HepG2 (cell line): ENCODE data around the gene PISD. TPM values are rescaled to one million over a fixed set of nuclear protein-coding genes. Genes with fewer than 3 reads are reported as not detected.
A peak's percentile ranks its signal among the peaks of the same experiment; 100 is the strongest.

Experiments used
- ETV6 ChIP-seq: sonication (generic); formaldehyde crosslinking; conservative IDR thresholded peaks from 2 replicates; pipeline ENCODE4 v1.4.0; 2020; ENCODE audit warnings: missing genetic modification reagents
- GABPB1 ChIP-seq: IDR thresholded peaks from 2 replicates; pipeline ENCODE4 v1.6.1; 2016; ENCODE audit warnings: mild to moderate bottlenecking, missing genetic modification reagents, moderate library complexity, missing compliant biosample characterization
- GLMP ChIP-seq: sonication (generic); formaldehyde crosslinking; IDR thresholded peaks from 2 replicates; pipeline ENCODE4 v1.9.0; 2021; ENCODE audit warnings: missing genetic modification reagents, mild to moderate bottlenecking, borderline replicate concordance
- HMGXB3 ChIP-seq: sonication (generic); formaldehyde crosslinking; IDR thresholded peaks from 2 replicates; pipeline ENCODE4 v1.4.0; 2020; ENCODE audit warnings: missing genetic modification reagents, borderline replicate concordance
- HNRNPL ChIP-seq: fragments of 200-400 bp; formaldehyde crosslinking; IDR thresholded peaks from 2 replicates; pipeline ENCODE4 v1.6.1; 2017; ENCODE audit warnings: mild to moderate bottlenecking, low read depth, low read length
- NBN ChIP-seq: fragments of 450-650 bp; conservative IDR thresholded peaks from 2 replicates; pipeline ENCODE4 v1.6.1; 2017
- NFE2L1 ChIP-seq: sonication (generic); formaldehyde crosslinking; IDR thresholded peaks from 2 replicates; pipeline ENCODE4 v1.4.0; 2020; ENCODE audit warnings: missing genetic modification reagents, mild to moderate bottlenecking, borderline replicate concordance
- PHF21A ChIP-seq: sonication (generic); formaldehyde crosslinking; IDR thresholded peaks from 2 replicates; pipeline ENCODE4 v1.5.0; 2020; ENCODE audit warnings: mild to moderate bottlenecking, missing genetic modification reagents
- RFX1 ChIP-seq: fragments of 450-650 bp; IDR thresholded peaks from 2 replicates; pipeline ENCODE4 v1.6.1; 2017
- RFX5 ChIP-seq: IDR thresholded peaks from 2 replicates; pipeline ENCODE4 v1.6.1; 2011; ENCODE audit warnings: low read depth, low read length, improper control_type of control experiment
- RFXAP ChIP-seq: sonication (generic); formaldehyde crosslinking; IDR thresholded peaks from 2 replicates; pipeline ENCODE4 v1.4.0; 2020; ENCODE audit warnings: missing genetic modification reagents, borderline replicate concordance
- SAP130 ChIP-seq: IDR thresholded peaks from 2 replicates; pipeline ENCODE4 v1.6.1; 2016; ENCODE audit warnings: low read depth
- SP140L ChIP-seq: sonication (generic); formaldehyde crosslinking; IDR thresholded peaks from 2 replicates; pipeline ENCODE4 v1.4.0; 2020; ENCODE audit warnings: missing genetic modification reagents, borderline replicate concordance
- TP53 ChIP-seq: sonication (generic); formaldehyde crosslinking; conservative IDR thresholded peaks from 2 replicates; pipeline ENCODE4 v1.4.0; 2020; ENCODE audit warnings: missing genetic modification reagents
- ZBTB7B ChIP-seq: sonication (generic); formaldehyde crosslinking; IDR thresholded peaks from 2 replicates; pipeline ENCODE4 v1.4.0; 2020; ENCODE audit warnings: missing genetic modification reagents
- ZNF207 ChIP-seq: fragments of 450-650 bp; IDR thresholded peaks from 2 replicates; pipeline ENCODE4 v1.6.1; 2016; ENCODE audit warnings: antibody characterized with exemption, borderline replicate concordance
- ZNF350 ChIP-seq: sonication (generic); formaldehyde crosslinking; IDR thresholded peaks from 2 replicates; pipeline ENCODE4 v1.4.0; 2020; ENCODE audit warnings: mild to moderate bottlenecking, low read depth, missing genetic modification reagents, borderline replicate concordance
- ZNF367 ChIP-seq: sonication (generic); formaldehyde crosslinking; IDR thresholded peaks from 2 replicates; pipeline ENCODE4 v1.4.0; 2020; ENCODE audit warnings: missing genetic modification reagents, borderline replicate concordance
- ZNF44 ChIP-seq: sonication (generic); formaldehyde crosslinking; IDR thresholded peaks from 2 replicates; pipeline ENCODE4 v1.5.1; 2020; ENCODE audit warnings: mild to moderate bottlenecking, missing genetic modification reagents
- ZNF446 ChIP-seq: sonication (generic); formaldehyde crosslinking; IDR thresholded peaks from 2 replicates; pipeline ENCODE4 v1.5.0; 2020; ENCODE audit warnings: mild to moderate bottlenecking, missing genetic modification reagents
- ZNF589 ChIP-seq: sonication (generic); formaldehyde crosslinking; conservative IDR thresholded peaks from 2 replicates; pipeline ENCODE4 v1.8.0; 2022; ENCODE audit warnings: mild to moderate bottlenecking, moderate library complexity, missing genetic modification reagents
- ZNF766 ChIP-seq: sonication (generic); formaldehyde crosslinking; IDR thresholded peaks from 2 replicates; pipeline ENCODE4 v1.5.0; 2020; ENCODE audit warnings: missing genetic modification reagents, borderline replicate concordance
- polyA plus RNA-seq, 8 experiments: library from polyadenylated mRNA; depleted of rRNA in 3 of 8; stranded (reverse) in 7 of 8; unstranded in 1 of 8; fragments of >200 nt; fragmentation: Illumina TruSeq in 4 of 8; extraction: Trizol in 4 of 8; gene quantifications; 2 replicates each; pipeline versions ENCODE4 v1.2.1 to v1.2.3, GENCODE V29; 2011 to 2016; ENCODE audit warnings: low read depth in 4 of 8, missing spikeins in 1 of 8, mixed read lengths in 1 of 8; ENCODE audit not compliant: insufficient read depth in 1 of 8
- total RNA-seq, 5 experiments: library from RNA; depleted of rRNA; stranded (reverse); fragments of >200 nt; fragmentation: Illumina TruSeq; extraction: Trizol; gene quantifications; 2 replicates each; pipeline ENCODE4 v1.2.3, GENCODE V29; 2016; ENCODE audit warnings: low read depth in 1 of 5
- TF ChIP-seq, protein P1 (sequence below): sonication (generic); formaldehyde crosslinking; IDR thresholded peaks from 2 replicates; pipeline ENCODE4 v1.5.1; 2020; ENCODE audit warnings: mild to moderate bottlenecking, missing genetic modification reagents, moderate library complexity
- TF ChIP-seq, protein P2 (sequence below): sonication (generic); formaldehyde crosslinking; IDR thresholded peaks from 2 replicates; pipeline ENCODE4 v1.8.1; 2023; ENCODE audit warnings: missing genetic modification reagents, mild to moderate bottlenecking, borderline replicate concordance

PISD gene
- total and polyA plus RNA-seq, 2 of the 13 experiments (the other 11 are each of a cell fraction or from before 2014, with no cell fraction given) = 30.1 to 47.7 TPM

DNA sequence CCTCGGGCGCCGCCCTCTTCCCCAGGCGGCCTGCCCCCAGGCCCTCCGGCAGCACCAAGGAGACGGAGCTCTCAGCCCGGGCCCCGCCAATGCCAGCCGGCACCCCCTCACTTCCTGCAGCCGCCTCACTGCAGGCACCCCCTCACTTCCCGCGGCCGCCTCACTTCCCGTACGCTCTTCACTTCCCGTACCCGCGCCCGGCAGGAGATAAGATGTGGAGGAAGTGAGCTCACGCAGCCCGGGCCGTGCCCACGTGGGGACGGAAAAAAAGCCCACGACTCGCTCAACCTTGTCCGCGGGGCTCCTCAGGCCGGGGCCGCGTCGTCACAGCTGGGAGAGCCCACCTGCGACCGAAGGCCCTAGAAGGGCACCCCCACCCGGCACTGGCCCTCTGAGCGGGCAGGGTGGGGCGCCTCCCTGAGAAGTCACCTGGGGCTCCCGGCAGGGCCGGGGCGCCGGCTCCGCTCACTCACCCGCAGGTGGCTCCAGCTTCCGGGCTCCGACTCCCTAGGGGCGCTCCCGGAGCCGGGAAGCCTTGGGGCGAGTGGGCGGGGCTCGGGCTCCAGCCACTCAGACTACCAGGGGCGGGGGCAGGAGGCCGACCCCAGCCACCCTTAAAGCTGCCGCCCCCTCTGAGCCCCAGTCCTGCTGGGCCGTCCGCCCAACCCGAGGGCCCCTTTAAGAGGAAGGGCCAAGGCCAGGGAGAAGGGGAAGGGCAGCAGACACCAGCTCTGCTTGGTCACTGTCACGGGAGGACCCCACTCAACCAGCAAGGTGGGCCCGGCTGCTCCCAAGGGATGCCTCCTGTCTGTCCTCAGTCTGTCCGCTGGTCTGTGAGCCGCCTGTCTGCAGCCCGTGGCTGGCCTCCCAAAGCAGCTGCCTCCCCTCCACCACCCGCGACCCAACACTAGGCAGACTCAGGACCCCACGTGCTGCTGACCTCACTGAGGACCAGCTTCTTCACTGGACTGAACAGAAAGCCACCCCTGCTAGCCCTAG lies 31.4 kb downstream of the PISD start (continued):
- TF ChIP-seq GLMP (no peak), SP140L (CRISPR knock-in tag) (no peak), NBN (no peak), SAP130 (CRISPR knock-in tag) (peak; percentile 76), GABPB1 (CRISPR knock-in tag) (peak; percentile 85), ZNF207 (no peak), HNRNPL (no peak), ZNF446 (CRISPR knock-in tag) (no peak), HMGXB3 (CRISPR knock-in tag) (no peak; the same call in 1 of the 2 replicates), ZNF350 (CRISPR knock-in tag) (peak; percentile 57; the same call in 1 of the 2 replicates), ZBTB7B (CRISPR knock-in tag) (no peak; the same call in 1 of the 2 replicates), ETV6 (peak; percentile 95), PHF21A (CRISPR knock-in tag) (peak; percentile 11; the same call in 1 of the 2 replicates), ZNF367 (CRISPR knock-in tag) (no peak), ZNF44 (no peak), NFE2L1 (CRISPR knock-in tag) (no peak), RFX1 (no peak), ZNF766 (peak; percentile 53; the same call in 1 of the 2 replicates), RFX5 (no peak), TP53 (no peak), RFXAP (CRISPR knock-in tag) (no peak), ZNF589 (no peak)
- TF ChIP-seq, protein P1, sequence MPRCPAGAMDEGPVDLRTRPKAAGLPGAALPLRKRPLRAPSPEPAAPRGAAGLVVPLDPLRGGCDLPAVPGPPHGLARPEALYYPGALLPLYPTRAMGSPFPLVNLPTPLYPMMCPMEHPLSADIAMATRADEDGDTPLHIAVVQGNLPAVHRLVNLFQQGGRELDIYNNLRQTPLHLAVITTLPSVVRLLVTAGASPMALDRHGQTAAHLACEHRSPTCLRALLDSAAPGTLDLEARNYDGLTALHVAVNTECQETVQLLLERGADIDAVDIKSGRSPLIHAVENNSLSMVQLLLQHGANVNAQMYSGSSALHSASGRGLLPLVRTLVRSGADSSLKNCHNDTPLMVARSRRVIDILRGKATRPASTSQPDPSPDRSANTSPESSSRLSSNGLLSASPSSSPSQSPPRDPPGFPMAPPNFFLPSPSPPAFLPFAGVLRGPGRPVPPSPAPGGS (CRISPR knock-in tag) = peak; percentile 69; the same call in 1 of the 2 replicates
- TF ChIP-seq, protein P2, sequence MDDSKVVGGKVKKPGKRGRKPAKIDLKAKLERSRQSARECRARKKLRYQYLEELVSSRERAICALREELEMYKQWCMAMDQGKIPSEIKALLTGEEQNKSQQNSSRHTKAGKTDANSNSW = no peak
